Common myeloid progenitor, CD34-positive (primary cell): Measurements from ENCODE around the gene ANGPTL2. TPM values are rescaled to one million over a fixed set of nuclear protein-coding genes. Genes with fewer than 3 reads are reported as not detected.
A peak's percentile ranks its signal among the peaks of the same experiment; 100 is the strongest.
"Not testable (repeated sequence)": the region's sequence is repeated elsewhere in the genome, so short reads cannot be mapped to it uniquely, and the experiment has no call there.

ENCODE experiments used
- CTCF ChIA-PET: fragments of 350-600 bp; sonication (Branson Sonifier 250); formaldehyde crosslinking; loops from one replicate; lab custom pipeline; 2021; ENCODE audit warnings: antibody characterized with exemption; lab: Charles Lee
- POLR2A ChIA-PET: fragments of 350-600 bp; sonication (Branson Sonifier 250); formaldehyde crosslinking; loops from one replicate; lab custom pipeline; 2021; ENCODE audit warnings: antibody characterized with exemption; lab: Charles Lee
- DNase-seq, 3 donors: peaks; one replicate each; pipeline versions ENCODE4 v3.0.0 to v3.0.0-alpha.2; 2013
- H3K27ac ChIP-seq, 2 experiments: 1 replicate in 1 of 2; 2 replicates in 1 of 2; pipeline ENCODE4 v1.7.0; 2013; ENCODE audit warnings: inconsistent platforms in 2 of 2, low read length in 2 of 2, mild to moderate bottlenecking in 2 of 2, low read depth in 1 of 2, moderate library complexity in 1 of 2; ENCODE audit not compliant: severe bottlenecking in 2 of 2, insufficient read depth in 1 of 2, poor library complexity in 1 of 2
- H3K27me3 ChIP-seq, 5 experiments: replicated peaks in 2 of 5; 1 replicate in 3 of 5; 2 replicates in 2 of 5; pipeline versions ENCODE4 v1.6.1 to v1.7.0; 2013; ENCODE audit warnings: low read length in 4 of 5, mild to moderate bottlenecking in 2 of 5, moderate library complexity in 2 of 5, inconsistent platforms in 1 of 5; ENCODE audit not compliant: insufficient read depth in 5 of 5, control insufficient read depth in 4 of 5
- H3K36me3 ChIP-seq, 4 experiments: 1 replicate in 2 of 4; 2 replicates in 2 of 4; pipeline versions ENCODE4 v1.6.1 to v1.7.0; 2013; ENCODE audit warnings: low read length in 3 of 4, control low read depth in 1 of 4, mild to moderate bottlenecking in 1 of 4; ENCODE audit not compliant: control insufficient read depth in 4 of 4, insufficient read depth in 4 of 4
- H3K4me1 ChIP-seq, 4 experiments: 1 replicate in 3 of 4; 2 replicates in 1 of 4; pipeline versions ENCODE4 v1.6.1 to v1.7.1; 2013; ENCODE audit warnings: low read length in 3 of 4, mild to moderate bottlenecking in 3 of 4, control low read depth in 1 of 4, inconsistent platforms in 1 of 4, moderate library complexity in 1 of 4; ENCODE audit not compliant: control insufficient read depth in 4 of 4, insufficient read depth in 4 of 4; ENCODE audit errors: control extremely low read depth in 1 of 4
- H3K4me3 ChIP-seq, 7 experiments: 1 replicate in 4 of 7; 2 replicates in 3 of 7; pipeline versions ENCODE4 v1.5.1 to v1.7.0; 2013; ENCODE audit warnings: mild to moderate bottlenecking in 7 of 7, low read length in 6 of 7, moderate library complexity in 6 of 7, inconsistent platforms in 2 of 7, low read depth in 2 of 7, control low read depth in 1 of 7; ENCODE audit not compliant: insufficient read depth in 4 of 7, control insufficient read depth in 1 of 7; ENCODE audit errors: extremely low read depth in 1 of 7
- H3K9me3 ChIP-seq, 5 experiments: 1 replicate in 4 of 5; 2 replicates in 1 of 5; pipeline versions ENCODE4 v1.6.1 to v1.7.1; 2013; ENCODE audit warnings: low read length in 4 of 5, mild to moderate bottlenecking in 2 of 5, inconsistent platforms in 1 of 5, low read depth in 1 of 5, moderate library complexity in 1 of 5; ENCODE audit not compliant: control insufficient read depth in 4 of 5, insufficient read depth in 2 of 5; ENCODE audit errors: control extremely low read depth in 1 of 5
- WGBS: methylation state at CpG from one replicate; pipeline ENCODE4 v1.1.5; 2013; ENCODE audit not compliant: insufficient coverage; 5-methylcytosine and 5-hydroxymethylcytosine counted together
- polyA plus RNA-seq: library from polyadenylated mRNA; unstranded; fragments of 120-200 nt; gene quantifications from one replicate; pipeline ENCODE4 v1.2.1, GENCODE V29; 2013

The ANGPTL2 gene
- 0.03 TPM for polyA plus RNA-seq

- CTCF ChIA-PET: interaction anchor here (0.6 to 1.3 kb wide), 5 partner anchors 26 to 189 kb away, joined by 3 read pairs; no protein-coding TSS in a partner anchor
- H3K27ac ChIP-seq: no peak within 1 kb of the TSS
- POLR2A ChIA-PET: no interaction called here
- H3K4me3 ChIP-seq: peak within 1 kb of the TSS in 3 of 7 experiments; percentile 15 to 60 (median 29)
- H3K4me1 ChIP-seq: peaks cover 0 to 16% (median 12%) of the 10 kb centered on the region in 4 experiments
- 15% methylated on average over 32 of the region's 43 CpGs for WGBS
- no peaks in the 10 kb centered on the region for H3K36me3 ChIP-seq
- peak; percentile 54 to 88 (median 84) for DNase-seq
- H3K27me3 ChIP-seq: peaks cover 0 to 53% (median 24%) of the 10 kb centered on the region in 5 experiments
- no peaks in the 10 kb centered on the region for H3K9me3 ChIP-seq
Measured at GRCh38 chr9:127122176-127123063, at the start of gene ANGPTL2. ANGPTL2 (minus strand) TSS chr9:127122635; CDS start chr9:127108731, 13,904 bp downstream.

GRCh38 chr9:127171348-127171747 lies 48.9 kb upstream of the ANGPTL2 start:
- 97% methylated on average over 8 of the region's 9 CpGs for WGBS
- H3K27ac ChIP-seq, DNase-seq, CTCF ChIA-PET, H3K36me3 ChIP-seq, H3K4me1 ChIP-seq, H3K9me3 ChIP-seq, POLR2A ChIA-PET, H3K4me3 ChIP-seq, H3K27me3 ChIP-seq: not testable (repeated sequence)

GRCh38 chr9:127170652-127171051 lies 48.2 kb upstream of the ANGPTL2 start:
- DNase-seq: no peak
- Histone ChIP-seq H3K27ac (no peak overlapping the region), H3K27me3 (peaks cover 0 to 7% (median 0%) of the 10 kb centered on the region in 5 experiments), H3K9me3 (no peaks in the 10 kb centered on the region), H3K4me3 (no peak overlapping the region), H3K4me1 (no peaks in the 10 kb centered on the region), H3K36me3 (no peaks in the 10 kb centered on the region)
- CTCF ChIA-PET: no interaction called here
- POLR2A ChIA-PET: no interaction called here
- WGBS: 93% methylated on average over 2 of the region's 2 CpGs

- peaks cover 0 to 5% (median 0%) of the 10 kb centered on the region in 5 experiments for H3K27me3 ChIP-seq
- H3K9me3 ChIP-seq: no peaks in the 10 kb centered on the region
- no peak overlapping the region for H3K4me3 ChIP-seq
- WGBS: 100% methylated on average over 4 of the region's 4 CpGs
- no peak overlapping the region for H3K27ac ChIP-seq
- DNase-seq: no peak
- ChIA-PET POLR2A (no interaction called here), CTCF (no interaction called here)
- H3K36me3 ChIP-seq: no peaks in the 10 kb centered on the region
- no peaks in the 10 kb centered on the region for H3K4me1 ChIP-seq
Measured at GRCh38 chr9:127170103-127170502, 47.7 kb upstream of the ANGPTL2 start.

- ChIA-PET POLR2A (no interaction called here), CTCF (interaction anchor here (1.3 kb wide), 1 partner anchor 26 kb away, joined by 3 read pairs; no protein-coding TSS in a partner anchor)
- H3K4me3 ChIP-seq: no peak overlapping the region
- no peaks in the 10 kb centered on the region for H3K4me1 ChIP-seq
- no peaks in the 10 kb centered on the region for H3K36me3 ChIP-seq
- no peak overlapping the region for H3K27ac ChIP-seq
- WGBS: 95% methylated on average over 3 of the region's 5 CpGs
- no peaks in the 10 kb centered on the region for H3K9me3 ChIP-seq
- peaks cover 0 to 5% (median 0%) of the 10 kb centered on the region in 5 experiments for H3K27me3 ChIP-seq
- DNase-seq: no peak
Measured at GRCh38 chr9:127169575-127169883, 47.1 kb upstream of the ANGPTL2 start.

- Histone ChIP-seq H3K36me3 (no peaks in the 10 kb centered on the region), H3K27ac (no peak overlapping the region), H3K9me3 (no peaks in the 10 kb centered on the region), H3K4me1 (no peaks in the 10 kb centered on the region), H3K27me3 (peaks cover 0 to 5% (median 0%) of the 10 kb centered on the region in 5 experiments), H3K4me3 (no peak overlapping the region)
- ChIA-PET CTCF (interaction anchor here (1.3 to 1.8 kb wide), 2 partner anchors 19 to 25 kb away, joined by 3 to 4 read pairs; no protein-coding TSS in a partner anchor), POLR2A (no interaction called here)
- no peak for DNase-seq
- WGBS: 97% methylated on average over 9 of the region's 10 CpGs
Measured at GRCh38 chr9:127168756-127169574, 46.5 kb upstream of the ANGPTL2 start.
